Cortex of kidney (tissue), 1 donor: ENCODE data around the gene KCNIP4.

Source experiments
- DNase-seq: peaks from one replicate; lab custom pipeline; 2025; lab: John Stamatoyannopoulos, UW

Gene KCNIP4

GRCh38 chr4:21061902-21062301 is 886.7 kb downstream of the KCNIP4 start:
- DNase-seq, result no peak

DNA sequence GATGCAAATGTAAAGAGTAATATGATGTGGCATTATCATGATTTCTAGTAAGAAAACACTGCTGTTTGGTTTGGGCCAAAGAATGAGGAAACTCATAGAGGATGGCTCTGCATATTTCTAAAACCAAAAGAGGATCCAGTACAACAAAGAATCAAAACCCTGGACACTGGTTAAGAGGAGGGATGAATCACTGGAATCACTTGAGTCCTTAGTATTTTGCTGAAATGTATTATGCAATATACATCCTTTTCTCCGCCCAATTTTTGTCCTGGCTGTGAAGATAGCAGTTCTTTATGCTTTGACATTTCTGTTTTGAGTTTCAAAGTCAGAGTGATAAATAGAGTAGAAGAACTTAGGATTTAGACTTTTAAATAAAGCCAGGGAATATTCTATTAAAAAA is 902.4 kb downstream of the KCNIP4 start:
- no peak for DNase-seq

DNA sequence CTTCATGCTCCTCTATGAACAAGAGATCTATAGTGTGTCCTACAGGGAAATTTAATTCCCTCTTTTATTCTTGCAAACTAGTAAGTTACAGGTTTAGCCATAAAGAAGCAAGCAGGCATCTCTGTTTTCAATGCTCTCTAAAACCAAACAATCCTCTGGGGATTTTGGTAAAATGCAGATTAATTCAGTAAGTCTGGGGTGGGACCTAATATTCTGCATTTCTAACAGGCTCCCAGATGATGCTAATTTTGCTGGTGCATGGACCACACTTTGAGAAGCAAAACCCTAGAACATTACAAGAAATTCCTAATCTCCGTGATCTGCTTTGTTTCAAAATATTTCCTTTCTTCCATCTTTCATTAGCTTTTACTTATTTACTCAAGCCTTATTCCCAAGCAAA is 903.5 kb downstream of the KCNIP4 start:
- DNase-seq, result no peak

DNA sequence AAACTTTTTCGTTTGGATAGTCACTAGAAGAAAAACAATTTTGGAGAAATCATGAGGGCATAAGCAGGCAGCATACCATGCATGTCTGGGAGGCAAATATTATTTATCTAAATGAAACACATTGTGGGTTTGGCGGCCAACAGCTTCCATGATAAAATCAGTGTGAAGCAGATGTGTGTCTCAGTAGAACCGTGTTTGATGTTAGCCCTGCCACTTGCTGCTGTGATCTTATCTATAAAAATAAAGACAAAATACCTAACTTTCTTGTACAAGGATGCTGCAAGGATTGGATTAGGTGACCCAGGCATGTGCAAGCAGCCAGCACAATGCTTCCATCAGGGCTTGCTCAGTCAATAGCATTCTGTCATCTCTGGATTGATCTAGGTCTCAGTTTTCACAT is 906.9 kb downstream of the KCNIP4 start:
- DNase-seq, result no peak

- no peak for DNase-seq
Observed at GRCh38 chr4:21034728-21035127, 913.8 kb downstream of the KCNIP4 start.

DNA sequence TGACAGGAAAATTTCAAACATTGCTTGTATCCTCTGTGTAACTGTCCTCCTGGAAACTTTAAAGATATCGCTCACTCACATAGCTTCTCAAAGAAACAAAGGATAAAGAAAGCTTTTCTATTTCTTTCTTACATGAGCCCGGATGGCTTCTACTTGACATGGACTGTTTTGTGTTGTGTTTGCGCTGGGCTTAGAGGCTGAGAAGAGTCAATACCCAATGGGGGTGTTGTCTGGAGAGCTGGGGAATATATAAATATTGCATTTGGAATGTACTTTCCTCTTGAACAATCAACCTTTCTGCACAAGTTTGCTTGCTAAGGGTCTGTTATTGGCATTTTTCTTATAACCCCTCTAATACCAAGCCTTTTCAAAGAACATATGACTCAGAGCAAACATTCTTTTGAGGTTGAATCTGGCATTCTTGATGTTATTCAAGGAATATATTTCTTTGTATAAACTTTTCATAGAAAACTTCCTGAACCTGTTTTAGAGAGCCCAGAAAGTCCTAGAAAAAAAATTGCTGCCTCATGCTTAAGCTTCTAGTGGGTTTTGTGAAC is 916.4 kb downstream of the KCNIP4 start:
- DNase-seq, result no peak

GRCh38 chr4:21018817-21019216 is 929.8 kb downstream of the KCNIP4 start:
- no peak for DNase-seq

GRCh38 chr4:21013501-21013900 is 935.1 kb downstream of the KCNIP4 start:
- no peak for DNase-seq

DNA sequence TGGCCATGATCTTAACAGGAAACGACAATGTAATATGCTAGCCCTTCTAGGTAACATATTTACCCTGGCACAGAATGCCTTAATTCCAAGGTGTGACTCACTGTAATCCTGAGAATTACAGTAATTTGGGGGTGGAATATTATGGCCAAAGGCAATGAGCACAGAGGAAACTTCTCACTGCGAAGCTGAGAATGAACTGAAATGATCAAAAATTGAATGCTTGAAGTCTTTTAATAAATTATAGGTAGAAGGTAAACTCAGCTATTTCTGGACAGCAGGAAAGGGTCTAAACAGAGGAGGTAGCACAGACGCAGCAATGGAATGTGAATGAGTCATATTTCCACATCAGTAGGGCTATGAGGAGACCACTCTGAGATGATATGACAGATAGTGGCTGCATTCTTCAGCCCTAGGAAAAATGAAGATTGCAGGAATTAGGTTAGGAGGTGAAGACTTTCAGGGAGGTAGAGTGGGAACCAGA is 935.7 kb downstream of the KCNIP4 start:
- DNase-seq, result no peak

DNA sequence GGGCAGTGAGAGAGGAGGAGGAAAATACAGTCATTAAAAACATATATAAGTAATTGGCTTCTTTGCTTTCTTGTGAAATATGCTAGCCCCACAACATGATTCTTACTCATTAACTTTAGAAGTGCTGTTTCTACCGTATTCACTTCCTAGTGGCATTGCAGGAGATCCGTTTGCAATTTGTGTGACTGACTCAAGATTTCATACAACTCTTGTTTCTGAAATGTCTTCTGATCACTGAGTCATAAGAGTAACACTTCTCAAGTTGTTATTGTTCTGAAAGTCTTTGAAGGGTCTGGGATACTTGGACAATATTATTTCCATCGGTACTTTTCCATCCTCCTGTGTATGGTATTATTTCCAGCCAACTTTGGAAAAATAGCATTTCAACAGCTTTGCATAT is 937.5 kb downstream of the KCNIP4 start:
- no peak for DNase-seq

DNA sequence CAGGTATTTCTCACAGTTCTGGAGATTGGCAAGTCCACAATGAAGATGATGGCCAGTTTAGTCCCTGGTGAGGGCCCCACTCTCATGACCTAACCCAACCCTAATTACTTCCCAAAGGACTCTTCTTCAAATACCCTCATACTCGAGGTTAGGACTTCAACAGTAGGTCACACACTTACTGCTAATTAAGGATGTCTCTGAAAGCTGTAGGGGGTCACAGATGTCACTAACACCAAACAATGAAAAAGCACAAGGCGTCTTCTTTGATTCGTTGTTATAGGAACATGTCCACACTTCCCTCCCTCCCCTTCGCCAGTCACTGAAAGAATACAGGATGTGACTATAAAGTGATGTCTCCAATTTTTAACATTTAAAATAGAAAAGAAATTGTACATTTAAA is 938.6 kb downstream of the KCNIP4 start:
- no peak for DNase-seq

GRCh38 chr4:21005647-21006046 is 942.9 kb downstream of the KCNIP4 start:
- DNase-seq, result no peak

GRCh38 chr4:21002976-21003375 is 945.6 kb downstream of the KCNIP4 start:
- no peak for DNase-seq

DNA sequence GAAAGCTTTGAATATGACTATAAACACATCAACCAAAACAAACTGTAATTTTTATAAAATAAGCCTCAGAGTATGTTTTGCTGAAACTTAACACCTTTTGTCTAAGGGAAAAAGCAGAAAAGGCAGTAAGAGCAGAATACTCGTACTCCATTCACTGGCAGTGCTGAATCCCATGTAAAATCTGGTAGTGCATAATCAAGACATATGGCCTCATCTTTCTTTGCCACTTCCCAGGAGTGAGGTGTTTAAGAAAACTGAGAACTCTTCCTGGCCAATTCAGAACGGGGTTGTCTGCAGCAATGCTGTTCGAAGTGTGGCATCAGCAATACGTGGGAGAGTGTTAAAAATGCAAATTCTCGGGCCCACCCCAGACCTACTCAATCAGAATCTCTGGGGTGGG is 946.3 kb downstream of the KCNIP4 start:
- no peak for DNase-seq

DNA sequence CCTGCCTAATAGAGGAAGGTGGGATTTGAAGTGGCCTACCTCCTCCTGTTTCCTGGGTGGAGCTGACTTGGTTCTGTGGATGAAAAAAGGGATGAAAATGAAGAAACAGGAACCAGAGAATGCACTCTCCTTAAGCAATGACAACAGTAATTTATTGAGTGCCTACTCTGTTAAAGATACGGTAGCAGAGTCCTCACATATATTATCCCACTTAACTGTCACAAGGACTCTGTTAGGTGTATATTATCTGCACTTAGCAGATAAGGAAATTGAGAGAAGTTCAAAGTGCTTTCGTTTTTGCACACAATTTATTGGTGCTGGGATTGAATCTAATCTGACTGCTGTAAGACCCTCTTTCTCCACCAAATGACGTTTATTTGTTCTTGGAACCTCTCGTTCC is 947.1 kb downstream of the KCNIP4 start:
- no peak for DNase-seq

DNA sequence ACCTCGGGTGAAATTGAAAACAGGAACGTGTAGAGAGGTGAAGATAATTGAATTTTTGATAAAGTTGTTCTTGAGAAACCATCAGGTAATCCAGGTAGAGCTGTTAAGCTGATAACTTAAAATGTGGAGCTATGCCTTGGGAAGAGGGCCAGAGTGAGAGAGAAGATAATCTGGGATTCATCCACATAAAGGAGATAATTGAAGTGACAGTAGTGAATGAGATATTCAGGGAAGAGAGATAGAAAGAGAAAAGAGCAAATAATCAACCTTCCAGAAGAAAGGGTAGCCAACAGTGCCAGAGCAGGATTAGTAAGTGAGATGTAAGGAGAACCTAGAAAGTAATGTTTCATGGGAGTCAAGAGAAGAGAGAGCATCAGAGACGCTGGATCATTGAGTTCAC is 950.7 kb downstream of the KCNIP4 start:
- no peak for DNase-seq

- DNase-seq, result no peak
Observed at GRCh38 chr4:20995610-20996009, 953.0 kb downstream of the KCNIP4 start.

DNA sequence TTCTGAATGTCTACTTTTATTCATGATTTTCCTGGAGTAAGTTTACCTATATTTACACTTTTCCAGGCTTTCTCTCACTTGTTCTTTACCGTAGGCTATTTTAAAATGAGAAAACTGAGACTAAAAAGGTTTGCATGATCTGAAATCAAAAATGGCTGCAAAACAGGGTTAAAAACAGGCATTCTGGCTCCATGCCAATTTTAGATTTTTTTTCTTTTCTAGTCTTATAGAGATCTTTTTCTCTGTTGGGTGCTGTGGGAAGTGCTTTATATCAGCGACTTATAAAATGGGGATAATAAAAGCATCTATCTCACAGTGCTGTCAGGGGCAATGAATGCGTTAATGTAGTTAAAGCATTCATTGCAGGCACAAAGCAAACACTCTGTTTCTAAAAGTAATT is 953.6 kb downstream of the KCNIP4 start:
- DNase-seq, result no peak

DNA sequence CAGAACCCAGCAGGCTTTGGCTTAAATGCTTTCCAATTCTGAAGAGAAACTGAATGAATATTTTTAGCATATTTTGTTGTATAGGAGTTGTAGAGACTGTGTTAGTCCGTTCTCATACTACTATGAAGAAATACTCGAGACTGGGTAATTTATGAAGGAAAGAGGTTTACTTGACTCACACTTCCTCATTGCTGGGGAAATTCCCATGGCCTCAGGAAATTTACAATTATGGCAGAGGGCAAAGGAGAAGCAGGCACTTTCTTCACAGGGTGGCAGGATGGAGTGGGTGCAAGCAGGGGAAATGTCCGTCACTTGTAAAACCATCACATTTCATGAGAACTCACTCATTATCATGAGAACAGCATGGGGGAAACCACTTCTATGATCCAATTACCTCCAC is 956.6 kb downstream of the KCNIP4 start:
- no peak for DNase-seq

DNA sequence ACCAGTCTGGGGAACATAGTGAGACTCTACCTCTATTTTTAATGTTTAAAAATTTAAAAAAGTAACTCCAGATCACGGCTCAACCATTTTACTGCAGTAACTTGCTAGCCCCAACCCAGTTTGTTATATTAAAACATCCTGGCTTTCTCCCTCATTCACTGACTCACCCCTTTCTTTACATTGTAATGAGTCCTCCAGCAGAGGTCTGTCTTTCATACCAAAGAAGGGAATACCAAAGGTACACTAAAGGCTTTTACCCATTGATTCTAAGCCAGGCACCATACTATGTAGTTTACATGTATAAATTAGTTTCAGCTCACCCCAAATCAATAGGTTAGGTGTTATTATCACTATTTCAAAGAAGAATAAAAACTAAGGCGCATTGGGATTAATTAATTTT is 961.4 kb downstream of the KCNIP4 start:
- DNase-seq, result no peak

- no peak for DNase-seq
Observed at GRCh38 chr4:20984576-20984836, 964.1 kb downstream of the KCNIP4 start.

DNA sequence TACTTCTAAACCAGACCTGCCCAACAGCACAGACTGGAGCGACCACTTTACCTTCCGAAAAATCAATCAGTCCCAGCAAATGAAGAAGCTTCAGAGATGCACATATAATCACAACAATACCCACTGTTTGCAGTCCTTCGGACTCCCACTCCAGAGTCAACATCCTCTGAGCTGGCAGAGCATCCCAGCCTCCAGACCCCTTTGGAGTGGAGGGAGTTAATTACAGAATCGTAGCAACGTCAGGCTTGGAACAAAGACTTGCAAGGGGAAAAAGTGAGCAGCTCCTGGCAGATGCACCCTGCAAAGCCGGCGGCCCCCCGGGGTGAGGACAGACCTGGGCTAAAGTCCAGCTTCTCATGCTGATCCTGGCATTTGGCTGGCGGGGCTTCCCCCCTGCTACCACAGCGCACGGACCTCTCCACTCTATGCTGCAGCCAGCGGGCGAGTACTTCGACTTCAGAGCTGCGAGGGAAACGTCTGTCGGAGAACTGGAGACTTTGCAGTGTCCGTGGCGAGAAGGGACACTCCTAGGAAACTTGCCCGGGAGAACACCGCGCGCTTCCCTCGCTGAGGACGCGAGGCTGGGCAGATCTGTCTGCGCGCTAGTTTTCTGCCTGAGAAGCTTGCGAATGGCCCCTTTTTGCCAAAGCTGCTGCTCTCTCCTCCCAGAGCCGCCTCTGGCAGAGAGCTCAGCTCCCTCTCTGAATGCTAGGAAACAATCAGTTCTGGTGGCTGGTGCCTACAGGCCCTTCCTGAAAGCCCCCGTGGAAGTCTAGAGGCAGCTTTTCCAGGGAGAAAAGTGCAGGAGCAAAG is 964.6 kb downstream of the KCNIP4 start:
- DNase-seq, result no peak

- no peak for DNase-seq
Observed at GRCh38 chr4:20982544-20982943, 966.0 kb downstream of the KCNIP4 start.

- no peak for DNase-seq
Observed at GRCh38 chr4:20960291-20960690, 988.3 kb downstream of the KCNIP4 start.
